Occipital lobe (tissue), 2 donors: ENCODE data around the gene CARF. TPM values are rescaled to one million over a fixed set of nuclear protein-coding genes. Genes with fewer than 3 reads are reported as not detected.
A peak's percentile ranks its signal among the peaks of the same experiment; 100 is the strongest.
"Not testable (repeated sequence)": the region's sequence is repeated elsewhere in the genome, so short reads cannot be mapped to it uniquely, and the experiment has no call there.

Experiments used
- DNase-seq: peaks from one replicate; lab custom pipeline; 2025; lab: John Stamatoyannopoulos, UW
- total RNA-seq: library from RNA; depleted of rRNA; stranded (reverse); fragments of >200 nt; gene quantifications from one replicate; pipeline ENCODE4 v1.2.3, GENCODE V29; 2014

The CARF gene
- total RNA-seq, 1 donor from 2014 or later = 24.8 TPM

DNA sequence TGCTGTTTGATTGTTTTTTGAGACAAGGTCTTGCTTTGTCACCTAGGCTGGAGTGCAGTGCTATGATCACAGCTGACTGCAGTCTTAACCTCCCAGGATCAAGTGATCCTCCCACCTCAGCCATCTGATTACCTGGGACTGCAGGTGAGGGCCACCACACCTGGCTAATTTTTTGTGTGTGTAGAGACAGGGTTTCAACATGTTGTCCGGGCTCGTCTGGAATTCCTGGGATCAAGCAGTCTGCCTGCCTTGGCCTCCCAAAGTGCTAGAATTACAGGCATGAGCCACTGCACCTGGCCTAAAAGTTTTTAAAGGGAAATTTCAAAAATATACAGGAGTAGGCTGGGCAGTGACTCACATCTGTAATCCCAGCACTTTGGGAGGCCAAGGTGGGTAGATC is 22.4 kb downstream of the CARF start:
- DNase-seq = no peak

- DNase-seq = no peak
These were observed 26.9 kb downstream of the CARF start for GRCh38 chr2:202938960-202939359.

GRCh38 chr2:202941771-202942170 is 29.7 kb downstream of the CARF start:
- DNase-seq = no peak

DNA sequence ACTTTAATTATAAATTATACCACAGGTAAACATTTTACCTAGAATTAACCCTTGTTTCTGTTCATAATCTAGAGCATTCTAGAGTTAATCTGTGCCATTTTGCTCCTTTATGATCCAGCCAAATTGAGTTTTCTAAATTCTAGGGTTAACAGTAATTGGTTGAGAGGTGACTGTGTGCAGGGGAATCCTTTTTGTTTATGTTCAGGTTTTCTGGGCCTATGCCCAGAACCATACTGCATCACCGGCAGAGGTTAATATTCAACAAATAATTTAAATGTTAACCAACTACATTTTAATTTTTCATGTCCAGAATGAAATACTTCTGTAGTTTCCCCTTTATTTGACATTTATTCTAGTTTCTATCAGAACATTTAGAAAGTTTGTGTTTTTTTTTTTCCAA is 32.3 kb downstream of the CARF start:
- DNase-seq = no peak

- no peak for DNase-seq
These were observed 32.7 kb downstream of the CARF start for GRCh38 chr2:202944816-202945215.

DNA sequence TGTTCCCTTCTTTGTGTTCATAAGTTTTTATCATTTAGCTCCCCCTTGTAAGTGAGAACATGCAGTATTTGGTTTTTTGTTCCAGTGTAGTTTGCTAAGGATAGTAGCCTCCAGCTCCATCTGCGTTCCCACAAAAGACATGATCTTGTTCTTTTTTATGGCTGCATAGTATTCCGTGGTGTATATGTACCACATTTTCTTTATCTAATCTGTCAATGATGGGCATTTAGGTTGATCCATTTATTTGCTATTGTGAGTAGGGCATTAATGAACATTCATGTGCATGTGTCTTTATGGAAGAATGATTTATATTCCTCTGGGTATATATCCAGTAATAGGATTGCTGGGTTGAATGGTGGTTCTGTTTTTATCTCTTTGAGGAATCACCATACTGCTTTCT is 33.4 kb downstream of the CARF start:
- no peak for DNase-seq

GRCh38 chr2:202949333-202949732 is 37.3 kb downstream of the CARF start:
- DNase-seq = not testable (repeated sequence)

- no peak for DNase-seq
These were observed 38.5 kb downstream of the CARF start for GRCh38 chr2:202950592-202950991.

GRCh38 chr2:202960524-202960923 is 48.4 kb downstream of the CARF start:
- DNase-seq = no peak

- DNase-seq = no peak
These were observed 51.6 kb downstream of the CARF start for GRCh38 chr2:202963712-202964111.

DNA sequence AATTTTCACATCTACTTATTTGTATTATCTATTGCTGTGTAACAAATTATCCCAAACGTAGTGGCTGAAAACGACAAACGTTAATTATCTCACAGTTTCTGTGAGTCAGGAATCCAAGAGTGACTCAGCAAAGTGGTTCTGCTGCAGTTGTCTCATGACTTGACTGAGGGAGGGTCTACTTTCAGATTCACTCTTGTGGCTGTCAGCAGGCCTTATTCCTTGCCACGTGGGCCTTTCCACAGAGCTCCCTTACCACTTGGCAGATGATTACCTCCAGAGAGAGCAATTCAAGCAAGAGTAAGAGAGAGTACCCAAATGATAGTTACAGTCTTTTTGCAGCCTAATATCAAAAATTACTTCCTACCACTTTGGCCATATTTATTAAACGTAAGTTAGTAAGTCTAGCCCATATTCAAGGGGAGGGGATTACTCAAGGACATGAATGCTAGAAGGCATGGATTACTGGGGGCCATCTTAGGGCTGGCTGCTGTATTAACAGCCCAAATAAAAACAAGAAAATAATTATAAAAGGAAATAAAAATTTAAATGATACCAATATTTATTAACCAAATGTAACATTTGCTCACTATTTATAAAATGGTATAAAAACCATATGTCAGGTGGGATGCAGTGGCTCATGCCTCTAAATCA is 53.9 kb downstream of the CARF start:
- no peak for DNase-seq

DNA sequence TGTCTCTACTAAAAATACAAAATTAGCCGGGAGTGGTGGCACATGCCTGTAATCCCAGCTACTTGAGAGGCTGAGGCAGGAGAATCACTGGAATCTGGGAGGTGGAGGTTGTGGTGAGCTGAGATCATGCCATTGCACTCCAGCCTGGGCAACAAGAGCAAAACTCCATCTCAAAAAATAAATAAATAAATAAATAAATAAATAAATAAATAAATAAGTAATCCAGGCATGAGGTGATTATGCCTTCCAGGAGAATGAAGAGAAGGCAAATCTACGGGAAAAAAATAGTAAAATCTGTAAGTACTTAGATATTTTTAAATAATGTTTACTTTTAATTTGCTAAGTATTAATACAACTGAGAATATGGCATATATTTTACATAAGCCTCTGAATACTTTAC is 57.3 kb downstream of the CARF start:
- not testable (repeated sequence) for DNase-seq

GRCh38 chr2:202976809-202977208 is 64.7 kb downstream of the CARF start:
- no peak for DNase-seq

DNA sequence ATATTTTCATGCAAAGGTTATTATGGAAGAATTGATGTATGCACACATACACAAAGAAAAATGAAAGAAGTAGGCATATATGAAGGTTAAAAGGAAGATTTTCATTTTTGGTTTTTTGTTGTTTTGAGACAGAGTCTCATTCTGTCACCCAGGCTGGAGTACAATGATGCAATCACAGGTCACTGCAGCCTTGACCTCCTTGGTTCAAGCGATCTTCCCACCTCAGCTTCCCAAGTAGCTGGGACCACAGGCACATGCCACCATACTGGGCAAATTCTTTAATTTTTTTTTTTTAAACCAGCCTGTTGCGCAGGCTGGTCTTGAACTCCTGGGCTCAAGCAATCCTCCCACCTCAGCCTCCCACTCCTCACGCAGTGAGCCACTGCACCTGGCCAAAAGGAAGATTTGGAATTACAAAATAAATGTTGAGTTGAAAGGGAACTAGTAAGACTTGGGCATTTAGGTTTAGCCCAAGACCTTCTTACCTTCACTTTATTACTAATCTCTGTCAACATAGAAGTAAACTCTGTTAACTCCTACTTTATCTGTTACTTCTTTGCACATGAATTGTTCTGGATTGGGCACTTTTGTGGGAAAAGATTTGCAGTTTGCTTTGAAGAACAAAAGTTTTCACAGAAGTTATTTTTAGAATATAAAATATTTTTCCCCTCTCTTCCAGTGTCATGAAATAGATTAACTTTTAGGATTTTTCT is 70.9 kb downstream of the CARF start:
- no peak for DNase-seq

DNA sequence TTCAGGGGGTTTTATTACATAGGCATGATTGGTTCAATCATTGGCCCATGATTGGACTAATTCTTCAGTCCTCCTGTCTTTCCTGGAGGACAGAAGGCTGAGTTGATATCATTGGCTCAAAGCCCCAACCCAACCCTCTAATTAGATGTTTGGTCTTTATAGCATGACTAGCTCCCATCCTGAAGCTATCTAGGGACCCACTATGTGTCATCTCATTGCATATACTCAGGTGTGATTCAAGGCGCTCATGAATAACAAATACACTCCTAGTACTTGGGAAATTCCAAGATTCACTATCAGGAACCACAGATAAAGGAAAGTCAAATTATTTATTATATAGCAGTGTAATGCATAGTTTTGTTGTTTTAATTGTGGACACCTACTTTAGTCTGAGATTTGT is 77.7 kb downstream of the CARF start:
- no peak for DNase-seq

- DNase-seq = no peak
These were observed 78.4 kb downstream of the CARF start for GRCh38 chr2:202990501-202990900.

DNA sequence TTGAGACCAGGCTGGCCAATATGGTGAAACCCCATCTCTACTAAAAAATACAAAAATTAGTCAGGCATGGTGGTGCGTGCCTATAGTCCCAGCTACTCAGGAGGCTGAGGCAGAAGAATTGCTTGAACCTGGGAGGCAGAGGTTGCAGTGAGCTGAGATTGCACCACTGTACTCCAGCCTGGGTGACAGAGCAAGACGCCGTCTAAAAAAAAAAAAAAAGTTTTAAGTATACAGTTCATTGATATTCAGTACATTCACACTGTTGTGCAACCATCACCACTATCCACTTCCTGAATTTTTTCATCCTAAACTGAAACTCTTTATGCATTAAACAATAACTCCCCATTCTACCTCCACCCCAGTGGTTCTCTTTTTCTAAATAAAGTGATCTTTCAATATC is 85.0 kb downstream of the CARF start:
- not testable (repeated sequence) for DNase-seq

DNA sequence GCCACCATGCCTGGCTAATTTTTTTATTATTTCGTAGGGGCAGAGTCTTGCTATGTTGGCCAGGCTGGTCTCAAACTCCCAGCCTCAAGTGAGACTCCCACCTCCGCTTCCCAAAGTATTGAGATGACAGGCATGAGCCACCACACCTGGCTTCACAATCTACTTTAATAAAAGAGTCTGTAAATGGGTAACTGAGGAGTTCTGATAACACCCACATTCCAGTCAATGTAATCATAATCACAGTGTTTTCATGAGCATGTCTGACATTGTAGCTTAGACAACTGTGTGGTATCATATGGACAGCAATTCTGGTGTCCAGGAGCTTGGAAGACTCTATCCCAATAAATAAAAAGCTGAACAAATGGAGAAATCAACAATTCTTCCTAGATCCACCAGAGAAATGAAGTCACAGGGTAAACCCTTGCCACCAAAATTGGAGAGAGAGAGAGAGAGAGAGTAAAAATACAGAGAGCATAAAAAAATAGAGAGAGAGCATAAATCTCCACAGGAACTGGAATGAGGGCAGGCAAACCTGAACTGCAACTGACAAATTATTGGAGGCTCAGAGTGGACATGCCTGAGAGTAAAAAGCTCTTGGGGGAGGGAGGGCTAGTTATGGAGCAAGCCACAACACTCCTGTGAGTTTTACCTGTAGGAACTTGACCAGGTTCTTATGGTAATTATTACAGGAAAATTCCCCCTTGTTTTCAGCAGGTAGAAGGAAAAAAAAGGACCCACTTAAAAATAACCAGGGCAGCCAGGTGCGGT is 90.2 kb downstream of the CARF start:
- DNase-seq = no peak

- no peak for DNase-seq
These were observed 91.6 kb downstream of the CARF start for GRCh38 chr2:203003716-203004115.

DNA sequence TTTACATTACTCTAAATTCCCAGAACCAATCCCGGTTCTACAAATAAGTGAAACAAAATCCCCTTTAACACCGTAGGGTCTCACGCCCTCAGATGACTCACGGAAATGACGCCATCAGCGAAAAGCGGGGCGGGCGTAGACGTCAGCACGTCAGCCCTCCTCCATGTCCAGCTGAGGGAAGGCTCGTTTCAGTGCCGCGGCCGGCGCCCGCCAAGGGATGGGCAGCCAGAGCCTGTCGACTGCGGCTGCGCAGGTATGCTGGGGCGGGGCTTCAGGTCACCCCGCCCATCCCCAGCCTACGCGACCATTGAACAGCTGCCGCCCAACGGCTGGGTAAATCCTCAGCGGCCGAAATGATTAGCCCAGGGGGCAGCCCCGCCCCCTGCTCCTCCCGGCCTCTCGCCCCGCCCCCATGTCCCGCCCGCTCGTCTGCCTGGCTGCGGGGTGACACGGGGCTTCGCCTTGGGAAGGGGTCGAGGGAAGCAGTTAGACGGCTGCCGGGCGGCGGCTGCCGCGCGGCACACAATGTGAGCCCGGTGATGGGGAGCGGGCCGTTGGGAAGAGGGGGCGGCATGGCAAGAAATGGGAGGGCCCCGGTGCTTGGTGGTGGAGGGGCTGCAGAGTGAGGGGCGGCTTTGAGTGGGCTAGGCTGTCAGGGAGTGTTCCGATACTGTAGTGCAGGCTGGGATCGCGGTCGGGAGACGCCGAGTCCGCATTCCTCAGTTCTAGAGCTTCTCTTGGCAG is 102.6 kb downstream of the CARF start, which contains the start of gene NBEAL1:
NBEAL1 (plus strand) TSS at position 420 of the 744 bp plus-strand sequence. CDS start 1,510 bp downstream, outside the sequence.
- DNase-seq = peak; percentile 98

GRCh38 chr2:203016716-203017115 is 104.6 kb downstream of the CARF start:
- no peak for DNase-seq

DNA sequence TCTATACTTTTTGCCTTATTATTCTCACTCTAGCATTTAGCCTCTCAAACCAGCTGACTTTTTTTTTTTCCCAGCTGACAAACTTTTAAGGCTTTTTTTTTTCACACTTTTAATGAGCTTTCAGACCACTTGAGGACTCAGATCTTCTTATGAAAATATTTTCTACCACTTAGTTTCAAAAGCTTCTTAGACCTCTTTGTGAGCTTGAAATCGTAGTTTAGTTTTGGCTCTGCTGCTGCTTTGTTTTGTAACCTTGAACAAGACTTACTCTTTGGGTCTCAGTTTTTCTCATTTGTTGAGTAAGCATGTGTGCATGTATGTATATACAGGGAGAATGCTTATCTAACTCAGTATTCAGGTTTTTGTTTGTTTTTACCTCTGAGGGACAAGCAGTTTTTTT is 106.1 kb downstream of the CARF start:
- no peak for DNase-seq
